Colonic mucosa (tissue), 4 donors: ENCODE results near the gene CCDC192. TPM values are rescaled to one million over a fixed set of nuclear protein-coding genes. Genes with fewer than 3 reads are reported as not detected.
"Not testable (repeated sequence)": the region's sequence is repeated elsewhere in the genome, so short reads cannot be mapped to it uniquely, and the experiment has no call there.

Source experiments
- DNase-seq: peaks from one replicate; pipeline ENCODE4 v3.0.0-alpha.2; 2020
- H3K27ac ChIP-seq: fragments of 200-600 bp; one replicate; pipeline ENCODE4 v1.8.0; 2021
- H3K27me3 ChIP-seq: fragments of 200-600 bp; one replicate; pipeline ENCODE4 v1.8.0; 2021
- H3K36me3 ChIP-seq: fragments of 200-600 bp; one replicate; pipeline ENCODE4 v1.8.0; 2021
- H3K4me1 ChIP-seq: fragments of 200-600 bp; one replicate; pipeline ENCODE4 v1.8.0; 2021; ENCODE audit warnings: mild to moderate bottlenecking
- H3K4me3 ChIP-seq: fragments of 200-600 bp; one replicate; pipeline ENCODE4 v1.8.0; 2021
- H3K9ac ChIP-seq, 2 donors: one replicate each; pipeline ENCODE4 v1.7.0; 2013; ENCODE audit warnings: control low read depth in 2 of 2, low read depth in 2 of 2, low read length in 2 of 2
- H3K9me3 ChIP-seq: fragments of 200-600 bp; one replicate; pipeline ENCODE4 v1.8.0; 2021
- intact Hi-C: fragments of 100-400 bp; cut with DNase I; formaldehyde crosslinking; loops from one replicate; pipeline ENCODE4 v1.14.1; 2022
- total RNA-seq, 2 donors: library from RNA; stranded (reverse); fragmentation: NEBNext Ultra II Directional in 1 of 2; extraction: Animal tissue kit (Norgen Biotek cat#: 25700) in 1 of 2; gene quantifications; one replicate each; pipeline ENCODE4 v1.2.1, GENCODE V29; 2021
- TF ChIP-seq, protein P1 (sequence below): fragments of 200-600 bp; IDR thresholded peaks from one replicate; pipeline ENCODE4 v1.8.0; 2022; ENCODE audit warnings: antibody characterized with exemption, mild to moderate bottlenecking
- donor health status: healthy.
- donor health status: DM: no; HTN: no; CAD: no.
- donor health status: DM: no; HTN: no; CAD: no.

CCDC192 gene
- total RNA-seq, 2 donors from 2014 or later: not detected

DNA sequence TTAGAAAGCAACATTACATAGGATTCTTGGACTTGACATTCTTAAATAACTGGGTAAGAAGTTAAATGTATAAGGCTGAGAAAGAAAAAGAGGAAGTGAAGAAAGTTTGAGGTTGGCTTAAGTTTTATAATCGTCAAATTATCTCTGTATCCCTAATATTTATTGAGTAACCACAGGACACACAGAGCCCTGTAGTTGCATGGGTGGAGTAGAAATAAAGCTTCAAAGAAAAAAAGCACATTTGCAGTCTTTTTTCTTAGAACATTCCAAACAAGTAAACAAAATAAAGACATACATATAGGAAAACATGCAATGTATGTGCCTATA is 137.0 kb downstream of the CCDC192 start:
- H3K36me3 ChIP-seq: no peaks in the 10 kb centered on the region
- H3K27me3 ChIP-seq: no peaks in the 10 kb centered on the region
- H3K9ac ChIP-seq: no peak overlapping the region
- TF ChIP-seq, protein P1, sequence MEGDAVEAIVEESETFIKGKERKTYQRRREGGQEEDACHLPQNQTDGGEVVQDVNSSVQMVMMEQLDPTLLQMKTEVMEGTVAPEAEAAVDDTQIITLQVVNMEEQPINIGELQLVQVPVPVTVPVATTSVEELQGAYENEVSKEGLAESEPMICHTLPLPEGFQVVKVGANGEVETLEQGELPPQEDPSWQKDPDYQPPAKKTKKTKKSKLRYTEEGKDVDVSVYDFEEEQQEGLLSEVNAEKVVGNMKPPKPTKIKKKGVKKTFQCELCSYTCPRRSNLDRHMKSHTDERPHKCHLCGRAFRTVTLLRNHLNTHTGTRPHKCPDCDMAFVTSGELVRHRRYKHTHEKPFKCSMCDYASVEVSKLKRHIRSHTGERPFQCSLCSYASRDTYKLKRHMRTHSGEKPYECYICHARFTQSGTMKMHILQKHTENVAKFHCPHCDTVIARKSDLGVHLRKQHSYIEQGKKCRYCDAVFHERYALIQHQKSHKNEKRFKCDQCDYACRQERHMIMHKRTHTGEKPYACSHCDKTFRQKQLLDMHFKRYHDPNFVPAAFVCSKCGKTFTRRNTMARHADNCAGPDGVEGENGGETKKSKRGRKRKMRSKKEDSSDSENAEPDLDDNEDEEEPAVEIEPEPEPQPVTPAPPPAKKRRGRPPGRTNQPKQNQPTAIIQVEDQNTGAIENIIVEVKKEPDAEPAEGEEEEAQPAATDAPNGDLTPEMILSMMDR: no peak
- H3K27ac ChIP-seq: no peak overlapping the region
- no peak overlapping the region for H3K4me3 ChIP-seq
- no peak for DNase-seq
- no peaks in the 10 kb centered on the region for H3K9me3 ChIP-seq
- H3K4me1 ChIP-seq: no peaks in the 10 kb centered on the region
- intact Hi-C loops: no loop called here

DNA sequence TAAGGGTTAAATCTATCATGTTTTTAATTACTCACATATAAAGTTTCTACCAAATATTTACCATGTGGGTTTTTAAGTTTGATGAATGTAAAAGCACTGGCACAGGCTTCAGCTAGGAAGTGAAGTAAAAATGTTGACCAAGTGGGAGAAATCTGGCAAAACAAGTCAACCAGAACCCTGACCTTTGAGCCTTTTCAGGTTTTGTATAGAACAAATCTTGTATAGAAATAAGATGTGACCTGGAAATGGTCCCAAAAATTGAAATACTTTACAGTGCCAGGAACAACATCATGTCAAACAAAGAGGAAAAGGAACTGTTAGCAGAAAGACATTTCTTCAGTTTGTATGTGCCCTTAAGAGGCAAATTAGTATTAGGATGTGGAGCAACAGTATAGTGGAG is 137.6 kb downstream of the CCDC192 start:
- Histone ChIP-seq H3K9ac (no peak overlapping the region), H3K4me3 (no peak overlapping the region), H3K36me3 (no peaks in the 10 kb centered on the region), H3K27me3 (no peaks in the 10 kb centered on the region), H3K9me3 (no peaks in the 10 kb centered on the region), H3K4me1 (no peaks in the 10 kb centered on the region), H3K27ac (no peak overlapping the region)
- intact Hi-C loops: no loop called here
- TF ChIP-seq, protein P1: no peak
- peak; percentile 40 for DNase-seq

DNA sequence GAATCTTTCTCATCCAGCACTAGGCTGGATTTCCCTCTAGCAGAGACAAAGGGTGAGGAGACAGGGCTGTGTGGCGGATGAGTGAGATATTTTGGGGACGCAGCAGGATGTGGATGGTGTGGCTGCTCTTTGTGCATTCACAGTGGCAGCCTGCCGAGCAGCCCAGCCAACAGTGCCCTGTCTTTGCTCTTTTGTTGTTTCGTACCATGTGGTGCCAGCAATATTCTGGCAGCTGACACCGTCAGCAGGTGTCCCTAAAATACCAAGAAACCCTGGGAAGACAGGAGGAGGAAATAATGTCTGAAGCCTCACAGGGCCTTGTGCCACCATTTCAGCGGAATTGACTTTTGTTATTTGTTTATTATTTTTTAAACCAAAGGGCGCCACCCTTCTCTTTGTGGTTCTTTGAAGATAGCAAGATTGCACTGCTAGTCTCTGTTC is 141.4 kb downstream of the CCDC192 start:
- Histone ChIP-seq H3K4me3 (no peak overlapping the region), H3K27ac (peak overlapping the region; percentile 26), H3K27me3 (no peaks in the 10 kb centered on the region), H3K9me3 (no peaks in the 10 kb centered on the region), H3K36me3 (no peaks in the 10 kb centered on the region), H3K9ac (peak overlapping the region in 1 of 2 donors; percentile 59), H3K4me1 (peaks cover 5% of the 10 kb centered on the region)
- intact Hi-C loops: no loop called here
- DNase-seq: peak; percentile 54
- TF ChIP-seq, protein P1: no peak

DNA sequence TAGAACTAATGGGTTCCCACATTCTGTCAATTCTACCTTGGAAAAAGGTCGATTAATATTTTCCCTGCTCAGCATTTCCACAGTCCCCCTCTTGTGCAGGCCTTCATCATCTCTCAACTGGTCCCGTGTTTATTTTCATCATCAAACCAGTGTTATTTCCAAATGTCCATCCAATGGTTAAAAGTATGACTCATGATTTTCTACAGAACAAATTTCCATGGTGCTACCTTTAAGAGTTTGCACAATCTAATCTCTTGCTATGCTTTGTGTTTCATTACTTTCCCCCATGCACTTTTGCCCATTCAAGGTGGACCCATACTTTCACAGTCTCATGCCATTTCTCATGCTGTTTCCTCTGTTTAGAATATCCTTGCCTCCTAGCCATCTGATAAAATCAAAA is 143.7 kb downstream of the CCDC192 start:
- Histone ChIP-seq H3K4me3 (no peak overlapping the region), H3K9me3 (no peaks in the 10 kb centered on the region), H3K36me3 (no peaks in the 10 kb centered on the region), H3K4me1 (peaks cover 5% of the 10 kb centered on the region), H3K9ac (no peak overlapping the region), H3K27me3 (no peaks in the 10 kb centered on the region), H3K27ac (no peak overlapping the region)
- TF ChIP-seq, protein P1: no peak
- no peak for DNase-seq
- intact Hi-C loops: no loop called here

DNA sequence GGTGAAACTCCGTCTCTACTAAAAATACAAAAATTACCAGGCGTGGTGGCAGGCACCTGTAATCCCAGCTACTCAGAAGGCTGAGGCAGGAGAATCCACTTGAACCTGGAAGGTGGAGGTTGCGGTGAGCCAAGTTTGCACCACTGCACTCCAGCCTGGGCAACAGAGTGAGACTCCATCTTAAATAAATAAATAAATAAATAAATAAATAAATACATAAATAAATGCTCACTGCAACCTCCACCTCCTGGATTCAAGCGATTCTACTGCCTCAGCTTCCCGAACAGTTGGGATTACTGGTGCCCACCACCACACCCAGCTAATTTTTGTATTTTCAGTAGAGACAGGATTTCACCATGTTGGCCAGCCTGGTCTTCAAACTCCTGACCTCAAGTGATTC is 144.4 kb downstream of the CCDC192 start:
- DNase-seq, intact Hi-C loops, H3K9ac ChIP-seq, H3K4me3 ChIP-seq, H3K36me3 ChIP-seq, H3K27me3 ChIP-seq, H3K4me1 ChIP-seq, H3K9me3 ChIP-seq: not testable (repeated sequence)
- H3K27ac ChIP-seq: peak overlapping the region; percentile 62

DNA sequence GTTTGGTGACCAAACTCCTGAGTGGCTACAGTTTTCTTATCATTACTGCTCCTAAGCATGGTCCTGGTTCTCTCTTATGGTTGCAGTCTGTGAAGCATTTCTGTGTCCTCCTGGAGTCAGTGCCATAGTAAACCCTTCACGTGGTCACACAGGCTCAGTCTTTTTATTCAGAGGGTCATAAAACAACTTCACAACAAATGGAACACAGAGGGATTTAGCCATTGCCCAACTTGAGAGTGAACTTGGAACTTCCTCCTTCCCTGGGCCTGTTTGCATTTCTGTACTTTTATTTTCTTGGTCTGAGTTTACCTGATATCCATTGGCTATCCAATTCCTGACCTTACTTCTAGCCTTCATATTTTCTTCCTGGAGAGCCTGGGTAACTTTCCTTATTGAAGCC is 144.9 kb downstream of the CCDC192 start:
- TF ChIP-seq, protein P1: no peak
- Histone ChIP-seq H3K9ac (no peak overlapping the region), H3K27ac (peak overlapping the region; percentile 62), H3K27me3 (no peaks in the 10 kb centered on the region), H3K36me3 (no peaks in the 10 kb centered on the region), H3K4me3 (no peak overlapping the region), H3K4me1 (peaks cover 5% of the 10 kb centered on the region), H3K9me3 (no peaks in the 10 kb centered on the region)
- DNase-seq: peak; percentile 51
- intact Hi-C loops: no loop called here
